Measurements from ENCODE around the gene CASD1. TPM values are rescaled to one million over a fixed set of nuclear protein-coding genes. Genes with fewer than 3 reads are reported as not detected.

Gene CASD1
- total RNA-seq, 4 donors from 2014 or later, result 21.7 to 73.7 (median 63.3) TPM

- intact Hi-C loops (cut with DNase I; ENCODE audit: low total_unique reads) (no loop called here), in situ Hi-C loops (cut with MboI; ENCODE audit: low pct_ligation_motif_present in 1 of 4, low pct_unique_long_range_greater_than_20kb in 1 of 4, low sequenced_read_pairs in 3 of 4) (no loop called here)
- H3K9me3 ChIP-seq, result no peaks in the 10 kb centered on the region
- DNase-seq, result no peak
- WGBS, 2 donors (ENCODE audit: low coverage in 1 of 2), result 43 to 74% methylated on average over 1 of the region's 1 CpG
- no peak overlapping the region for H3K4me3 ChIP-seq
- H3K27me3 ChIP-seq, result no peaks in the 10 kb centered on the region
- TF ChIP-seq EP300 (IDR thresholded peaks at IDR 0.05; ENCODE audit: low read depth) (no peak), POLR2AphosphoS5 (IDR thresholded peaks at IDR 0.05) (no peak), CTCF (IDR thresholded peaks at IDR 0.05) (no peak), POLR2A (IDR thresholded peaks at IDR 0.05) (no peak)
- no peaks in the 10 kb centered on the region for H3K4me1 ChIP-seq
- no peaks in the 10 kb centered on the region for H3K36me3 ChIP-seq
- H3K27ac ChIP-seq, result no peak overlapping the region
Observed at GRCh38 chr7:94584113-94584512, 74.5 kb downstream of the CASD1 start.

GRCh38 chr7:94588075-94588474 is 78.5 kb downstream of the CASD1 start:
- WGBS, 2 donors (ENCODE audit: low coverage in 1 of 2), result 91 to 98% methylated on average over 2 of the region's 2 CpGs
- Histone ChIP-seq H3K9me3 (no peaks in the 10 kb centered on the region), H3K36me3 (no peaks in the 10 kb centered on the region), H3K4me3 (no peak overlapping the region), H3K27me3 (no peaks in the 10 kb centered on the region), H3K4me1 (no peaks in the 10 kb centered on the region), H3K27ac (no peak overlapping the region)
- no peak for DNase-seq
- TF ChIP-seq POLR2A (IDR thresholded peaks at IDR 0.05), result no peak
- in situ Hi-C loops (cut with MboI; ENCODE audit: low pct_ligation_motif_present in 1 of 4, low pct_unique_long_range_greater_than_20kb in 1 of 4, low sequenced_read_pairs in 3 of 4) (no loop called here), intact Hi-C loops (cut with DNase I; ENCODE audit: low total_unique reads) (no loop called here)

DNA sequence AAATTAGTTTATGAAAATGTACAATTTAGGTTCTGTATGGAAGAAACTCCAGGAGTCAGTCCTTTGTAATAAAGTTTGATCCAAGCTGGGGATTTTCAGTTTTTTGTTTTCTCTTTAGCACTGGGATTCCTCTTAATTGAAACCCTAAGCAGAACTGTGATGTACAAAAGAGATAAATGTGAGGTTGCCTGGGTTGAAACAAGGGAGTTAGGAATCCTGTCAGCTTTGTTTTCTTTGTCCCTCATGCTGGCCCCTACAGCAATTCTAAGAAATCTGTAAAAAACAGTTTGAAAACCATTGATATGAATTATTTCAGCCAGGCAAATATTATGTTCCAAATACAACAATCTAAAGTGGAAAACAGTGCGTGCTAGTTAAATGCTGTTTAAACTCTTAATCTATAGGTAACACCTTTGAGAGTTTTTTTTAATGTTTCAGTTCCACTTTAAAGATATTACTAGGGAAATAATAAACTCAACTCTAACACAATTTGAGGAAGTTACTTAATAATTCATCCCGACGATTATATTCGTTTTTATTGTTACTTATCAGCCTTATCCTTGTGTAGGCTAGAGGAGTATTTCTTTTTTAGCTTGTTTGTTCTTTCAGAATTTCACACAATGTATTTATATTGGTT is 81.0 kb downstream of the CASD1 start:
- in situ Hi-C loops (cut with MboI; ENCODE audit: low pct_ligation_motif_present in 1 of 4, low pct_unique_long_range_greater_than_20kb in 1 of 4, low sequenced_read_pairs in 3 of 4), result no loop called here

DNA sequence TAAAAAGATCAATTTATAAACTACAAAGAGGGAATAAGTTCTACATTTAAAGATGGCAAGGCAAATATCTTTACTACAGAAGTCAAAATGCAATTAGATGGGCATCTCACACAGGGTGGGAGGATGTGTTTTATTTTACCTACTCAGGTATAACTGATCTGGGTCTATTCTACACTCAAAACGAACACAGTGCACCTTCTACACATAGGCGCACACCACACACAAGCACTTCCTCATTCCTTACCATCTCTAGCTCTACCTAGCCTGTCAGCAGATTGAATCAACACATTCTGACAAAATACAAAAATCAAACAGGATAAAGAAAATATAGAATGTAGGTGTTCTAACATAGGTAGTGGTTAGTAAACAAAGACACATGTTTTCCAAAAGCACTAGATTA is 81.6 kb downstream of the CASD1 start:
- 69 to 78% methylated on average over 2 of the region's 2 CpGs for WGBS, 2 donors (ENCODE audit: low coverage in 1 of 2)
- no peak overlapping the region for H3K27ac ChIP-seq
- no peaks in the 10 kb centered on the region for H3K4me1 ChIP-seq
- no peak for TF ChIP-seq CTCF (IDR thresholded peaks at IDR 0.05)
- TF ChIP-seq EP300 (IDR thresholded peaks at IDR 0.05; ENCODE audit: low read depth), result no peak
- TF ChIP-seq POLR2A (IDR thresholded peaks at IDR 0.05), result no peak
- TF ChIP-seq POLR2AphosphoS5 (IDR thresholded peaks at IDR 0.05), result no peak
- H3K27me3 ChIP-seq, result no peaks in the 10 kb centered on the region
- H3K4me3 ChIP-seq, result no peak overlapping the region
- intact Hi-C loops (cut with DNase I; ENCODE audit: low total_unique reads), result no loop called here
- in situ Hi-C loops (cut with MboI; ENCODE audit: low pct_ligation_motif_present in 1 of 4, low pct_unique_long_range_greater_than_20kb in 1 of 4, low sequenced_read_pairs in 3 of 4), result no loop called here
- no peak for DNase-seq
- no peaks in the 10 kb centered on the region for H3K9me3 ChIP-seq
- H3K36me3 ChIP-seq, result no peaks in the 10 kb centered on the region

More for the DNA sequence above, 81.0 kb downstream of the CASD1 start:
- Histone ChIP-seq H3K4me3 (no peak overlapping the region), H3K9me3 (no peaks in the 10 kb centered on the region), H3K27ac (no peak overlapping the region), H3K4me1 (no peaks in the 10 kb centered on the region), H3K27me3 (no peaks in the 10 kb centered on the region), H3K36me3 (no peaks in the 10 kb centered on the region)
- no peak for TF ChIP-seq CTCF (IDR thresholded peaks at IDR 0.05)
- no peak for TF ChIP-seq POLR2A (IDR thresholded peaks at IDR 0.05)
- TF ChIP-seq EP300 (IDR thresholded peaks at IDR 0.05; ENCODE audit: low read depth), result no peak
- TF ChIP-seq POLR2AphosphoS5 (IDR thresholded peaks at IDR 0.05), result no peak
- intact Hi-C loops (cut with DNase I; ENCODE audit: low total_unique reads), result no loop called here
- no peak for DNase-seq
- WGBS, 2 donors (ENCODE audit: low coverage in 1 of 2), result 69 to 77% methylated on average over 4 of the region's 4 CpGs

DNA sequence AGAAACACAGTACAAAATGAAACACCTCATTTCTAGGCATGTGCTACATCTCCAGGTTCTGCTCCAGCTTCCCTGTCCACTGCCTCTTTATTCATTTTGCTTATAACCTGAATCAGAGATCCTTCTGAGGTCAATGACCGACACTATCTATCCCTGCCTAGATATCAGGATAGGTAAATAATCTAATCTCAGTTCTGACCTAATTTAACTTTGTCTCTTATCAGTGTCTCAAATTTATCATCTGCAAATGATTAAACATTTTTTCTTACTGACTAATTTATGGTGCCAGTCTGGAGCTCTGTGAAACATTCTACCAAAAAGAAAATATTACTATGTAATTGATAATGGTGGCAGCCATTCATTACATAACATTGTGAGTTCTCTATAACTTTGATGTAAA is 85.3 kb downstream of the CASD1 start:
- no peak for TF ChIP-seq POLR2A (IDR thresholded peaks at IDR 0.05)
- Histone ChIP-seq H3K36me3 (no peaks in the 10 kb centered on the region), H3K27me3 (no peaks in the 10 kb centered on the region), H3K4me3 (no peak overlapping the region), H3K4me1 (no peaks in the 10 kb centered on the region), H3K27ac (no peak overlapping the region), H3K9me3 (no peaks in the 10 kb centered on the region)
- in situ Hi-C loops (cut with MboI; ENCODE audit: low pct_ligation_motif_present in 1 of 4, low pct_unique_long_range_greater_than_20kb in 1 of 4, low sequenced_read_pairs in 3 of 4) (no loop called here), intact Hi-C loops (cut with DNase I; ENCODE audit: low total_unique reads) (no loop called here)
- 13 to 57% methylated on average over 1 of the region's 1 CpG for WGBS, 2 donors (ENCODE audit: low coverage in 1 of 2)
- no peak for DNase-seq

Measured in transverse colon (tissue), 4 donors.